HG03565 (cell line): Measurements from ENCODE around the gene SERGEF.

Source experiments
- ATAC-seq: cut with Tn5 transposase; IDR thresholded peaks from one replicate; pipeline ENCODE4 v1.9.1; 2021; ENCODE audit warnings: mild to moderate bottlenecking, moderate library complexity; ENCODE audit not compliant: unreplicated experiment

SERGEF gene

GRCh38 chr11:17793642-17794170 lies 219.1 kb downstream of the SERGEF start:
- ATAC-seq: no peak

- no peak for ATAC-seq
Measured at GRCh38 chr11:17792161-17792560, 220.7 kb downstream of the SERGEF start.

- no peak for ATAC-seq
Measured at GRCh38 chr11:17791144-17791543, 221.7 kb downstream of the SERGEF start.

- no peak for ATAC-seq
Measured at GRCh38 chr11:17790453-17790852, 222.4 kb downstream of the SERGEF start.

- no peak for ATAC-seq
Measured at GRCh38 chr11:17788084-17788483, 224.8 kb downstream of the SERGEF start.

GRCh38 chr11:17786824-17787525 lies 225.9 kb downstream of the SERGEF start:
- ATAC-seq: no peak

GRCh38 chr11:17783878-17784277 lies 229.0 kb downstream of the SERGEF start:
- ATAC-seq: no peak

- no peak for ATAC-seq
Measured at GRCh38 chr11:17782603-17783337, 230.1 kb downstream of the SERGEF start.

GRCh38 chr11:17782145-17782544 lies 230.7 kb downstream of the SERGEF start:
- no peak for ATAC-seq

GRCh38 chr11:17781626-17782025 lies 231.2 kb downstream of the SERGEF start:
- no peak for ATAC-seq

- ATAC-seq: no peak
Measured at GRCh38 chr11:17781221-17781620, 231.6 kb downstream of the SERGEF start.

GRCh38 chr11:17780668-17781067 lies 232.2 kb downstream of the SERGEF start:
- no peak for ATAC-seq

GRCh38 chr11:17779861-17780594 lies 232.8 kb downstream of the SERGEF start:
- ATAC-seq: no peak

- no peak for ATAC-seq
Measured at GRCh38 chr11:17778956-17779860, 233.6 kb downstream of the SERGEF start.

- no peak for ATAC-seq
Measured at GRCh38 chr11:17778352-17778751, 234.5 kb downstream of the SERGEF start.

- no peak for ATAC-seq
Measured at GRCh38 chr11:17777738-17778091, 235.1 kb downstream of the SERGEF start.

GRCh38 chr11:17777086-17777737 lies 235.6 kb downstream of the SERGEF start:
- ATAC-seq: no peak

GRCh38 chr11:17776212-17776875 lies 236.5 kb downstream of the SERGEF start:
- ATAC-seq: no peak

GRCh38 chr11:17775507-17776211 lies 237.2 kb downstream of the SERGEF start:
- ATAC-seq: no peak
